Ovary (tissue), 3 donors: ENCODE measurements around the gene ALK.

ENCODE experiments used
- POLR2A ChIP-seq: fragments of 450-650 bp; IDR thresholded peaks from one replicate; pipeline ENCODE4 v1.6.1; 2017; ENCODE audit warnings: antibody characterized with exemption, mild to moderate bottlenecking, moderate library complexity
- TF ChIP-seq, protein P1 (sequence below), 3 donors: fragments of 450-650 bp in 2 of 3; fragments of 200-600 bp in 1 of 3; IDR thresholded peaks; one replicate each; pipeline versions ENCODE4 v1.5.1 to v1.8.0; 2016 to 2022; ENCODE audit warnings: antibody characterized with exemption in 3 of 3, mild to moderate bottlenecking in 1 of 3
- donor health status: DM: no; HTN: no; CAD: no.

DNA sequence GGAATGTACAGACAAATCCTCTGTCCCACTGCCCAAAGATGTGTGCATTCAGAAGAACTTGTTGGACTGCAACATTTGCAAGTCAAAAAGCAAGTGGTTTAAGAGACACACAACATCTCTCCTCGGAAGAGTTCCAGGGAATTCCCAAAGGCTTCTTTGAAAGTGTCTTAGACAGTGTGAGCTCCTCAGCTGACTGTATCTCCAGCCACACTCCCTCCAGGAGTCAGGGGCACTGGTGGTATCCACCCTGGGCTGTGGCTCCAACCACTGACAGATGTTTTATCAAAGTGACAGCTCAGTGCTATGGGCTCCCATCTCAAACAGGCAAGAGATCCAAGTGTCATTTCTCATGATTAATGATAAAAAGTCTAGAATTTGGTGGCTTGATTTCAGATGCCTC, 48.5 kb downstream of the ALK start:
- TF ChIP-seq, protein P1, sequence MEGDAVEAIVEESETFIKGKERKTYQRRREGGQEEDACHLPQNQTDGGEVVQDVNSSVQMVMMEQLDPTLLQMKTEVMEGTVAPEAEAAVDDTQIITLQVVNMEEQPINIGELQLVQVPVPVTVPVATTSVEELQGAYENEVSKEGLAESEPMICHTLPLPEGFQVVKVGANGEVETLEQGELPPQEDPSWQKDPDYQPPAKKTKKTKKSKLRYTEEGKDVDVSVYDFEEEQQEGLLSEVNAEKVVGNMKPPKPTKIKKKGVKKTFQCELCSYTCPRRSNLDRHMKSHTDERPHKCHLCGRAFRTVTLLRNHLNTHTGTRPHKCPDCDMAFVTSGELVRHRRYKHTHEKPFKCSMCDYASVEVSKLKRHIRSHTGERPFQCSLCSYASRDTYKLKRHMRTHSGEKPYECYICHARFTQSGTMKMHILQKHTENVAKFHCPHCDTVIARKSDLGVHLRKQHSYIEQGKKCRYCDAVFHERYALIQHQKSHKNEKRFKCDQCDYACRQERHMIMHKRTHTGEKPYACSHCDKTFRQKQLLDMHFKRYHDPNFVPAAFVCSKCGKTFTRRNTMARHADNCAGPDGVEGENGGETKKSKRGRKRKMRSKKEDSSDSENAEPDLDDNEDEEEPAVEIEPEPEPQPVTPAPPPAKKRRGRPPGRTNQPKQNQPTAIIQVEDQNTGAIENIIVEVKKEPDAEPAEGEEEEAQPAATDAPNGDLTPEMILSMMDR (IDR thresholded peaks at IDR 0.05), result no peak
- no peak for TF ChIP-seq POLR2A
